NCI-H1105 treated with DMSO at 0.1 percent for 48 hours (cell line): ENCODE data around the gene CPA1.

Experiments used
- DNase-seq: peaks from one replicate; lab custom pipeline; 2025; lab: John Stamatoyannopoulos, UW

Gene CPA1

DNA sequence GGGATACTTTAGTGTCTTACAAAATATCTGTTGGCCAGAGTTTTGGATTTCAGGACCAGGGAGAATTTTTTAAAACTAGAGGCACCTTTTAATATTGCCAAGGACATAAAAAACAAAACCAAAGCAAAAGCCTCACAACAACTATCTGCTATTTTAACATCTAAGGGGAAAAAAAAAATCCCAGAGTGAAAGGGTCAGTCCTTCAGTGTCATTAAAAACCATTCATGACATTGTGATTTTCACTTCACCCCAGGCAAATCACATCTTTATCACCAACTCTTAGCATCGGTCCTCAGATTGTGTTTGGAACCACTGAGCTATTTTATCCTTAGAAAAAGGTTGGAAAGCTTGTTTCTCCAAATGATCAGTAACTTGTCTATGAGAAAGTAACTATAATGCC lies 49.8 kb downstream of the CPA1 start:
- no peak for DNase-seq

DNA sequence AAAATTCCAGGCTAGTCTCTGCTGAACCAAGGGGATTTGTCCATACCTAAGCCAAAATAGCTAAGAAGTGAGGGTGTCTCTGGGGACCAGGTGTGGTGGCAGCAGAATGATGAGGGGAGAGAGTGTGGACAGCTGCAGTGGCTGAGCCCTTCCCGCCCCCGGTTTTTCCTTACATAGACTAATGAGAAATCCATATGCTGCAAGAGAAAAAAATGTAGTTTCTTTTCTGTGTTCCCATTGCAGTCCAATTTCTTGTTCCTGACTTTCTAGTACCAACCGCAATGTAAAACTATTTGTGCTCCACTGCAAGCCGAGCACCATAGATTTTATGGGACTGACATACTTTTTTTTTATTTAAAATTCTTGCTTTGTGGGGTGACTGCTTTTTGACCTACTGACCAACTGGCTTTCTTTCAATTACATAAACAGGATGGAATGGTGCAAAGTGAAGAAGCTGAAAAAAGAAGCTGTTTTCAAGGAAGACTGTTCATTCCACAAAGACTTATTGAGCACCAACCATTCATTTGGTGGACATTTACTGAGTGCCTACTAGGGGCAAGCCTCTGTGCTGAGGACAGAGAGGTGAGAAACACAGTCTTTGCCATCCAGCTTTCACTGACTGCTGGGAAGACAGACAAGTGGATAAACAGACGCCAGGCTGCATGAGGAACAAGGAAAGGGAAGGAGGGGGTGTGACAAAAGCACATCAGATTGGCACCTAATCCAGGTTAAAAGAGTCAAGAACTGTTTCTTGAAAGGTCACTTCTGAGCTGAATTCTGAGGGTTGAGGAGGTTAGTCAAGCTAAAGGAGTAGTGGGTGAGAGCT lies 50.8 kb downstream of the CPA1 start:
- DNase-seq: peak; percentile 24

DNA sequence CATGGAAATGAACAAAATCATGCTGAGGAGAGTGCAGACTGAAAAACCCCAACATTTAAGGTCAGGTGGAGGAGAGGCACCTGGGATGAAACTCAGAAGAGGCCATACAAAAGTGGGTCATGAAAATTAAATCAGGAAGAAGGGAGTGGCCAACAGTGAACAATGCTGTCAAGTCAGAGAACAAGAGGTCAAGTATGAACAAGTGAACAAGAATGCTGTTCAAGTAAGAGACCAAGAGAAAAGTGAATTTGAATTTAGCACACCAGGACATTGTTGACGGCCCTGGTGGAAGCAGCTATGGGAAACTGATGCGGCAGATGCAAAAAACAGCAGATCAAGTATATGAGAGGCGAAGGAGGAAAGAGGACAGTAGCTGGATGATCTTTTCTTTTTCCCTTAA lies 52.6 kb downstream of the CPA1 start:
- DNase-seq: no peak

DNA sequence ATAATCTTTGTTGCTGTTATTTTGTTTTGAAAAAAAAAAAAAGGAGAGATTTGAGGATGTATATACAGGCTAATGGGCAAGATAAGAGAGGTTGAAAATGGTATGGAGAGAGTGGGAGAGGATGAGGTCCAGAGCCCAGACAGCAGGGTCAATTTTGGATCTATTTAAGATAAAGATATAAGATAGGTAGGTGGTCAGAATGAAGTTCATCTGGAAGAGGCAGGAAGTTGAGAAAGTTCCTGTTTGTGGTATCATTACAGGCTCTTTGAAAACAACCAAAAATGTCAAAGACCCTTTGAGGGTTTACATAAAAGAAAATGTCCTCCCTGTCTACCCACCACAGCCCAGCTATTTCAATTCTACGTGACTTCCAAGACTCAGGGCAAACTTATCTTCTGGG lies 53.0 kb downstream of the CPA1 start:
- no peak for DNase-seq

DNA sequence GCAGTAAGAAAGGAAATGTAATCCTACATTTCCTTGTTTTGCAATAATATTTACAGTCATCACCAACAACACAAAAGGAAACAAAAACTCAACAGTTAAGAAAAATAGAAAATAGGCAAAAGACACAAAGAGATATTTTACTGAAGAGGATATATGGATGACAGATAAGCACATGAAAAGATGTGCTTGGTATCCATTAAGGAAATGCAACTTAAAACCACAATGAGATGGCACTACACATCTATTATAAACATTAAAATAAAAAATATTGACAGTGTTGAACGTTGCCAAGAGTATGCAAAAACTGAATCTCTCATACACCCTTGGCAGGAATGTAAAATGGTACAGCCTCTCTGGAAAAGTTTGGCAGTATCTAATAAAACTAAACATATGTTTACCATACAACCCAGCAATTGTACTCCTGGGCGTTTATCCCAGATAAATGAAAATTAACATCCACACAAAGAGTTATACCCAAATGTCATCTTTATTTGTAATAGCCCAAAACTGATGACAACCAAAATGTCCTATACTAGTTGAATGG lies 55.1 kb downstream of the CPA1 start:
- DNase-seq: no peak

DNA sequence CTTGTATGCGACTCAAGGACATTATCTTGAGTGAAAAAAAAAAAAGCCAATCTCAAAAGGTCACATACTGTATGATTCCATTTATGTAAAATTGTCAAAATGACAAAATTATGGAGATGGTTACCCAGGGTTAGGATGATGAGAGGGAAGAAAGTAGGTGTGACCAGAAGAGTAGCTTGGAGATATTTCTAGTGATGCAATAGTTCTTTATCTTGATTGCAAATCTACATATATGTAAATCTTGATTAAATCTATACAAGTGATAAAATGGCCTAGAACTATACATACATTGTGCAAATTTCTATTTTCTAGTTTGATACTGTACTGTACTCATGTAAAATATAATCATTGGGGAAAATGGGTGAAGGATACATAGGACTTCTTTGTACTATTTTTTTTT lies 56.0 kb downstream of the CPA1 start:
- no peak for DNase-seq
